ENCODE data around the gene JAG2.
"Not testable (repeated sequence)": the region's sequence is repeated elsewhere in the genome, so short reads cannot be mapped to it uniquely, and the experiment has no call there.

Gene JAG2

GRCh38 chr14:105137481-105138020 lies 31.0 kb downstream of the JAG2 start:
- DNase-seq, result no peak

- DNase-seq, result no peak
These were observed 31.9 kb downstream of the JAG2 start for GRCh38 chr14:105136401-105137322.

- DNase-seq, result no peak
These were observed 32.7 kb downstream of the JAG2 start for GRCh38 chr14:105135700-105136395.

- no peak for DNase-seq
These were observed 35.5 kb downstream of the JAG2 start for GRCh38 chr14:105132921-105133654.

GRCh38 chr14:105131241-105131640 lies 37.3 kb downstream of the JAG2 start:
- DNase-seq, result no peak

GRCh38 chr14:105128059-105128458 lies 40.5 kb downstream of the JAG2 start:
- no peak for DNase-seq

- DNase-seq, result no peak
These were observed 41.6 kb downstream of the JAG2 start for GRCh38 chr14:105126981-105127329.

- no peak for DNase-seq
These were observed 42.2 kb downstream of the JAG2 start for GRCh38 chr14:105126126-105126980.

- DNase-seq, result no peak
These were observed 43.8 kb downstream of the JAG2 start for GRCh38 chr14:105124823-105125222.

- DNase-seq, result no peak
These were observed 44.4 kb downstream of the JAG2 start for GRCh38 chr14:105123981-105124765.

- DNase-seq, result no peak
These were observed 45.4 kb downstream of the JAG2 start for GRCh38 chr14:105123064-105123665.

GRCh38 chr14:105120056-105120455 lies 48.5 kb downstream of the JAG2 start:
- no peak for DNase-seq

- DNase-seq, result no peak
These were observed 49.1 kb downstream of the JAG2 start for GRCh38 chr14:105119408-105120025.

GRCh38 chr14:105118646-105119407 lies 49.7 kb downstream of the JAG2 start:
- no peak for DNase-seq

GRCh38 chr14:105117710-105118385 lies 50.7 kb downstream of the JAG2 start:
- DNase-seq, result no peak

- no peak for DNase-seq
These were observed 51.3 kb downstream of the JAG2 start for GRCh38 chr14:105117257-105117646.

GRCh38 chr14:105116451-105117256 lies 51.9 kb downstream of the JAG2 start:
- DNase-seq, result no peak

- not testable (repeated sequence) for DNase-seq
These were observed 59.3 kb downstream of the JAG2 start for GRCh38 chr14:105109243-105109642.

Data from SHP77 treated with DMSO at 0.1 percent for 48 hours (cell line).